ENCODE results near the gene KYAT1. TPM values are rescaled to one million over a fixed set of nuclear protein-coding genes. Genes with fewer than 3 reads are reported as not detected.

The KYAT1 gene
- total and polyA plus RNA-seq, 2 of the 8 experiments (the other 6 are each of a cell fraction or from before 2014, with no cell fraction given), result 30.4 to 42.2 TPM

GRCh38 chr9:128887049-128887448 lies 5.3 kb upstream of the KYAT1 start (continued):
- TF ChIP-seq SUZ12 (IDR thresholded peaks at IDR 0.05; ENCODE audit: low read length) (no peak), USF2 (IDR thresholded peaks at IDR 0.05; ENCODE audit: low read length) (no peak)

All from H1 (cell line).